Neural cell (in vitro differentiated cells): ENCODE results near the gene AGBL5.

Experiments
- CTCF ChIP-seq: fragments of 450-650 bp; IDR thresholded peaks from 2 replicates; pipeline ENCODE4 v1.5.1; 2014; ENCODE audit warnings: antibody characterized with exemption, mild to moderate bottlenecking, moderate library complexity; ENCODE audit not compliant: poor library complexity, severe bottlenecking
- EZH2 ChIP-seq: fragments of 200-600, 300-800 bp; shearing (Covaris generic), sonication (generic); IDR thresholded peaks from 2 replicates; pipeline ENCODE4 v1.6.1; 2014; ENCODE audit warnings: antibody characterized with exemption, low read length, borderline replicate concordance, mild to moderate bottlenecking; ENCODE audit not compliant: insufficient read depth, poor library complexity, severe bottlenecking
- MXI1 ChIP-seq: fragments of 450-650 bp; conservative IDR thresholded peaks from 2 replicates; pipeline ENCODE4 v1.6.1; 2014; ENCODE audit warnings: antibody characterized with exemption, mild to moderate bottlenecking; ENCODE audit not compliant: poor library complexity, severe bottlenecking
- POLR2AphosphoS5 ChIP-seq: IDR thresholded peaks from 2 replicates; pipeline ENCODE4 v1.6.1; 2012
- RAD21 ChIP-seq: fragments of 450-650 bp; conservative IDR thresholded peaks from 2 replicates; pipeline ENCODE4 v1.6.1; 2014; ENCODE audit warnings: antibody characterized with exemption, mild to moderate bottlenecking, moderate library complexity
- REST ChIP-seq: IDR thresholded peaks from 2 replicates; pipeline ENCODE4 v1.6.1; 2012; ENCODE audit warnings: borderline replicate concordance
- SMC3 ChIP-seq: fragments of 450-650 bp; conservative IDR thresholded peaks from 2 replicates; pipeline ENCODE4 v1.6.1; 2014; ENCODE audit warnings: antibody characterized with exemption, mild to moderate bottlenecking, moderate library complexity; ENCODE audit not compliant: poor library complexity
- TAF1 ChIP-seq: IDR thresholded peaks from 2 replicates; pipeline ENCODE4 v1.6.1; 2012; ENCODE audit warnings: low read depth

- TF ChIP-seq TAF1 (no peak), RAD21 (no peak), EZH2 (no peak), CTCF (no peak), MXI1 (no peak), POLR2AphosphoS5 (no peak), REST (no peak), SMC3 (no peak)
Observed at GRCh38 chr2:27088634-27089033, 37.2 kb downstream of the AGBL5 start.
